H9 (cell line): ENCODE data around the gene LIG4. TPM values are rescaled to one million over a fixed set of nuclear protein-coding genes. Genes with fewer than 3 reads are reported as not detected.

ENCODE experiments used
- DNase-seq: peaks from one replicate; pipeline ENCODE4 v3.0.0-alpha.2; 2017
- H2AFZ ChIP-seq: one replicate; pipeline ENCODE4 v1.6.1; 2013; ENCODE audit warnings: mild to moderate bottlenecking, low read length, control low read depth, moderate library complexity
- H2AK5ac ChIP-seq: 2 replicates; pipeline ENCODE4 v1.6.1; 2013; ENCODE audit warnings: low read length, control low read depth, mixed read lengths; ENCODE audit not compliant: insufficient read length
- H2BK120ac ChIP-seq: one replicate; pipeline ENCODE4 v1.6.1; 2013; ENCODE audit warnings: low read depth, mild to moderate bottlenecking, low read length, control low read depth, inconsistent platforms; ENCODE audit not compliant: poor library complexity, severe bottlenecking
- H2BK12ac ChIP-seq: 2 replicates; pipeline ENCODE4 v1.6.1; 2013; ENCODE audit warnings: low read length, control low read depth, mixed read lengths, low read depth; ENCODE audit not compliant: insufficient read length
- H2BK15ac ChIP-seq: 2 replicates; pipeline ENCODE4 v1.6.1; 2013; ENCODE audit warnings: low read depth, low read length, control low read depth
- H2BK20ac ChIP-seq: one replicate; pipeline ENCODE4 v1.6.1; 2013; ENCODE audit warnings: low read depth, mild to moderate bottlenecking, low read length, control low read depth, inconsistent platforms; ENCODE audit not compliant: poor library complexity, severe bottlenecking
- H2BK5ac ChIP-seq: 2 replicates; pipeline ENCODE4 v1.6.1; 2013; ENCODE audit warnings: low read length, control low read depth, mixed read lengths; ENCODE audit not compliant: insufficient read length
- H3K14ac ChIP-seq: 2 replicates; pipeline ENCODE4 v1.6.1; 2013; ENCODE audit warnings: low read length, control low read depth; ENCODE audit not compliant: insufficient read depth
- H3K18ac ChIP-seq: 2 replicates; pipeline ENCODE4 v1.6.1; 2013; ENCODE audit warnings: low read depth, mild to moderate bottlenecking, mixed read lengths, low read length, control low read depth; ENCODE audit not compliant: insufficient read length
- H3K23ac ChIP-seq: 2 replicates; pipeline ENCODE4 v1.6.1; 2013; ENCODE audit warnings: low read length, control low read depth, mixed read lengths, low read depth; ENCODE audit not compliant: insufficient read length
- H3K23me2 ChIP-seq: 2 replicates; pipeline ENCODE4 v1.6.1; 2013; ENCODE audit warnings: low read depth, mild to moderate bottlenecking, mixed read lengths, low read length, control low read depth; ENCODE audit not compliant: insufficient read length, poor library complexity, severe bottlenecking
- H3K27ac ChIP-seq: 2 replicates; pipeline ENCODE4 v1.5.1; 2013; ENCODE audit warnings: low read length, control low read depth, mixed read lengths, low read depth; ENCODE audit not compliant: insufficient read length
- H3K27me3 ChIP-seq: 2 replicates; pipeline ENCODE4 v1.6.1; 2013; ENCODE audit warnings: low read length, control low read depth, inconsistent platforms; ENCODE audit not compliant: insufficient read depth
- H3K4ac ChIP-seq: 2 replicates; pipeline ENCODE4 v1.6.1; 2013; ENCODE audit warnings: low read depth, mild to moderate bottlenecking, control low read depth, inconsistent platforms, low read length, moderate library complexity
- H3K4me1 ChIP-seq: 2 replicates; pipeline ENCODE4 v1.6.1; 2013; ENCODE audit warnings: low read length, control low read depth, inconsistent platforms; ENCODE audit not compliant: insufficient read depth
- H3K4me2 ChIP-seq: 2 replicates; pipeline ENCODE4 v1.6.1; 2013; ENCODE audit warnings: low read length, control low read depth, mixed read lengths; ENCODE audit not compliant: insufficient read length, insufficient read depth
- H3K56ac ChIP-seq: 2 replicates; pipeline ENCODE4 v1.6.1; 2013; ENCODE audit warnings: low read depth, mild to moderate bottlenecking, mixed read lengths, low read length, control low read depth; ENCODE audit not compliant: insufficient read length
- H3K79me1 ChIP-seq: 2 replicates; pipeline ENCODE4 v1.6.1; 2013; ENCODE audit warnings: low read depth, mild to moderate bottlenecking, moderate library complexity, low read length, control low read depth, inconsistent platforms; ENCODE audit not compliant: insufficient read depth, poor library complexity, severe bottlenecking
- H3K79me2 ChIP-seq: 2 replicates; pipeline ENCODE4 v1.6.1; 2013; ENCODE audit warnings: low read length, control low read depth, inconsistent platforms; ENCODE audit not compliant: insufficient read depth
- H3K9ac ChIP-seq: 2 replicates; pipeline ENCODE4 v1.6.1; 2013; ENCODE audit warnings: low read length, control low read depth, mixed read lengths; ENCODE audit not compliant: insufficient read length; ENCODE audit errors: extremely low read depth
- H3K9me3 ChIP-seq: one replicate; pipeline ENCODE4 v1.6.1; 2013; ENCODE audit warnings: low read depth, low read length, inconsistent platforms; ENCODE audit not compliant: control insufficient read depth
- H3T11ph ChIP-seq: one replicate; pipeline ENCODE4 v1.6.1; 2013; ENCODE audit warnings: mild to moderate bottlenecking, low read length, control low read depth, inconsistent platforms
- H4K20me1 ChIP-seq: one replicate; pipeline ENCODE4 v1.6.1; 2013; ENCODE audit not compliant: control insufficient read depth, insufficient read length, insufficient read depth
- H4K5ac ChIP-seq: 2 replicates; pipeline ENCODE4 v1.6.1; 2013; ENCODE audit warnings: low read depth, mild to moderate bottlenecking, mixed read lengths, low read length, control low read depth; ENCODE audit not compliant: insufficient read length
- H4K8ac ChIP-seq: replicated peaks from 2 replicates; pipeline ENCODE4 v1.6.1; 2013; ENCODE audit warnings: low read length, control low read depth, mixed read lengths, low read depth; ENCODE audit not compliant: insufficient read length
- H4K91ac ChIP-seq: 2 replicates; pipeline ENCODE4 v1.6.1; 2013; ENCODE audit warnings: low read depth, mild to moderate bottlenecking, moderate library complexity, mixed read lengths, low read length, control low read depth; ENCODE audit not compliant: insufficient read length
- H3K27ac Mint-ChIP-seq, 3 experiments: 2 replicates in 2 of 3; 3 replicates in 1 of 3; pipeline ENCODE4 v1.8.0; 2020 to 2021; ENCODE audit warnings: mixed read lengths in 3 of 3, mild to moderate bottlenecking in 1 of 3, moderate library complexity in 1 of 3
- H3K27me3 Mint-ChIP-seq: 2 replicates; pipeline ENCODE4 v1.8.0; 2021; ENCODE audit warnings: low read depth, mild to moderate bottlenecking, moderate library complexity, mixed read lengths
- H3K36me3 Mint-ChIP-seq, 3 experiments: 2 replicates in 2 of 3; 3 replicates in 1 of 3; pipeline ENCODE4 v1.8.0; 2020 to 2021; ENCODE audit warnings: low read depth in 3 of 3, mixed read lengths in 3 of 3; ENCODE audit not compliant: insufficient read depth in 1 of 3
- H3K4me1 Mint-ChIP-seq, 2 experiments: 2 replicates each; pipeline ENCODE4 v1.8.0; 2020; ENCODE audit warnings: mixed read lengths in 2 of 2
- H3K4me3 Mint-ChIP-seq, 2 experiments: 2 replicates in 1 of 2; 3 replicates in 1 of 2; pipeline ENCODE4 v1.8.0; 2020 to 2021; ENCODE audit warnings: mild to moderate bottlenecking in 2 of 2, mixed read lengths in 2 of 2, moderate library complexity in 1 of 2
- H3K9me3 Mint-ChIP-seq, 2 experiments: 2 replicates in 1 of 2; 3 replicates in 1 of 2; pipeline ENCODE4 v1.8.0; 2020; ENCODE audit warnings: mild to moderate bottlenecking in 2 of 2, mixed read lengths in 2 of 2, moderate library complexity in 1 of 2
- WGBS: extraction: QIAGEN DNeasy Blood & Tissue Kit; methylation state at CpG from one replicate; pipeline ENCODE4 v1.1.7; 2013; ENCODE audit warnings: missing lambda C conversion rate, low lambda C conversion rate, mixed read lengths; ENCODE audit not compliant: insufficient read length; ENCODE audit errors: extremely low coverage; 5-methylcytosine and 5-hydroxymethylcytosine counted together
- total RNA-seq: library from RNA; stranded (reverse); gene quantifications from 2 replicates; pipeline ENCODE4 v1.2.1, GENCODE V29; 2021
- TF ChIP-seq, protein P1 (sequence below): fragments of 200-600 bp; sonication (generic); conservative IDR thresholded peaks from 3 replicates; pipeline ENCODE4 v1.8.0; 2021; ENCODE audit warnings: antibody characterized with exemption, mild to moderate bottlenecking

Gene LIG4
- total RNA-seq, 1 experiment from 2014 or later, result 5.6 TPM

DNA sequence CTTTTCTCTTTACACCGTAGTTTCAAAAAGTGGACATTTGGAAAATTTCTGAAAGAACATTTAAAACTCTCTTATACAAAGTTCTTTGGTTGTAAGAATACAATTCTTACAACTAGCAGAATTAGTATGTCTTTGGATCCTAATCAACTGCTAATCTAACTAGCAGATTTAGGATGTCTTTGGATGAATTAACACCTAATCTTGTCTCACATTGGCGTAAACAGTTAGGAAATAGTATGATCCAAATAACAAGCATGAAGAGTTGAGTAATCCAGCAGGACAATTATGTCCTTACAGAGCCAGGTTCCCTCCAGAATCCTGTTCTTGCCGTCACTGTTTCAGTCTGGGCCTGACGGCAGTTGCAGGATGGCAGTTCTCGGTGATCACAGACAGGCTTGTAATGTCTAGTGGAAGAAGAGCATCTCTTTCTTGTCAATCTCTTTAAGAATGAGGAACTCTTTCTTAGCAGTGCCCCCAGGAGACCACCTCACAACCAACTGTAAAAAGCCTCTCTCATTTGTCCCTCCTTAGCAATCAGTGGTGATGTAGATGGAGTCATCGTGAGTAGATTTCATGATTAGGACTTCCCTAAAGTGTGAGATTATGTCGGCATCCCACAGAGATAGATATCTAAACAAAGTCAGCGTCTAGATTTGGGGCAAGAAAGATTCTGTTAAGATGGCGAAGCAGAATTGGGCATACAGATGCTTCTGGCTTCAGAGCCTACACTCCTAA is 48.5 kb upstream of the LIG4 start:
- no peak overlapping the region for H3K9ac ChIP-seq
- H3K23ac ChIP-seq, result no peak overlapping the region
- DNase-seq, result no peak
- H4K20me1 ChIP-seq, result no peaks in the 10 kb centered on the region
- H4K91ac ChIP-seq, result no peak overlapping the region
- H3K79me1 ChIP-seq, result no peaks in the 10 kb centered on the region
- Mint-ChIP-seq H3K4me1 (no peaks in the 10 kb centered on the region), H3K9me3 (no peaks in the 10 kb centered on the region), H3K4me3 (no peak overlapping the region), H3K27me3 (no peaks in the 10 kb centered on the region), H3K27ac (no peak overlapping the region), H3K36me3 (no peaks in the 10 kb centered on the region)
- no peak overlapping the region for H2BK5ac ChIP-seq
- no peaks in the 10 kb centered on the region for H3K27me3 ChIP-seq
- TF ChIP-seq, protein P1, sequence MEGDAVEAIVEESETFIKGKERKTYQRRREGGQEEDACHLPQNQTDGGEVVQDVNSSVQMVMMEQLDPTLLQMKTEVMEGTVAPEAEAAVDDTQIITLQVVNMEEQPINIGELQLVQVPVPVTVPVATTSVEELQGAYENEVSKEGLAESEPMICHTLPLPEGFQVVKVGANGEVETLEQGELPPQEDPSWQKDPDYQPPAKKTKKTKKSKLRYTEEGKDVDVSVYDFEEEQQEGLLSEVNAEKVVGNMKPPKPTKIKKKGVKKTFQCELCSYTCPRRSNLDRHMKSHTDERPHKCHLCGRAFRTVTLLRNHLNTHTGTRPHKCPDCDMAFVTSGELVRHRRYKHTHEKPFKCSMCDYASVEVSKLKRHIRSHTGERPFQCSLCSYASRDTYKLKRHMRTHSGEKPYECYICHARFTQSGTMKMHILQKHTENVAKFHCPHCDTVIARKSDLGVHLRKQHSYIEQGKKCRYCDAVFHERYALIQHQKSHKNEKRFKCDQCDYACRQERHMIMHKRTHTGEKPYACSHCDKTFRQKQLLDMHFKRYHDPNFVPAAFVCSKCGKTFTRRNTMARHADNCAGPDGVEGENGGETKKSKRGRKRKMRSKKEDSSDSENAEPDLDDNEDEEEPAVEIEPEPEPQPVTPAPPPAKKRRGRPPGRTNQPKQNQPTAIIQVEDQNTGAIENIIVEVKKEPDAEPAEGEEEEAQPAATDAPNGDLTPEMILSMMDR, result no peak
- no peak overlapping the region for H3K4ac ChIP-seq
- no peak overlapping the region for H2BK12ac ChIP-seq
- no peaks in the 10 kb centered on the region for H3K4me1 ChIP-seq
- H2AFZ ChIP-seq, result no peak overlapping the region
- no peak overlapping the region for H3K18ac ChIP-seq
- H3K79me2 ChIP-seq, result no peaks in the 10 kb centered on the region
- no peak overlapping the region for H3K56ac ChIP-seq
- H4K5ac ChIP-seq, result no peak overlapping the region
- WGBS, result no CpG with 5 or more reads among the region's 9 CpGs
- H3K9me3 ChIP-seq, result no peaks in the 10 kb centered on the region
- no peak overlapping the region for H2BK20ac ChIP-seq
- no peak overlapping the region for H3K27ac ChIP-seq
- H3K4me2 ChIP-seq, result no peak overlapping the region
- H3T11ph ChIP-seq, result no peak overlapping the region
- H2AK5ac ChIP-seq, result no peak overlapping the region
- H3K23me2 ChIP-seq, result no peaks in the 10 kb centered on the region
- H3K14ac ChIP-seq, result no peak overlapping the region
- H2BK15ac ChIP-seq, result no peak overlapping the region
- H2BK120ac ChIP-seq, result no peak overlapping the region
- H4K8ac ChIP-seq, result no peak overlapping the region
